HepG2 (cell line): ENCODE measurements around the gene BSN. TPM values are rescaled to one million over a fixed set of nuclear protein-coding genes. Genes with fewer than 3 reads are reported as not detected.

Source experiments
- ATAC-seq: fragments of 200-7000 bp; cut with Tn5 transposase; 3 replicates; pipeline ENCODE4 v1.9.1; 2020; ENCODE audit warnings: mild to moderate bottlenecking, moderate library complexity
- BruUV-seq: library from RNA; stranded (reverse); fragments of 400-500 nt; replicated peaks from 2 replicates; lab custom pipeline; 2021; lab: Mats Ljungman, UMichigan
- CTCF ChIA-PET: fragments of 300-600 bp; formaldehyde crosslinking; extraction: SDS; loops from one replicate; lab custom pipeline; 2021; ENCODE audit warnings: low total read pairs, inconsistent platforms, low intra/inter-chr PET ratio; lab: Yijun Ruan, JAX
- POLR2A ChIA-PET: fragments of 350-600 bp; sonication (Branson Sonifier 250); formaldehyde crosslinking; loops from one replicate; lab custom pipeline; 2020; ENCODE audit warnings: antibody characterized with exemption, inconsistent platforms; lab: Yijun Ruan, JAX
- DNase-seq: peaks from one replicate; pipeline ENCODE4 v3.0.0-alpha.2; 2015; ENCODE audit warnings: low spot score
- FAIRE-seq: peaks from 3 replicates; lab custom pipeline; 2011; peaks lifted over from hg19 to GRCh38; lab: Jason Lieb, UNC
- H2AFZ ChIP-seq: one replicate; pipeline ENCODE4 v1.6.1; 2011; ENCODE audit warnings: low read length, inconsistent platforms
- H3K27ac ChIP-seq: fragments of 300-600 bp; 3 replicates; pipeline ENCODE4 v1.8.0; 2011; ENCODE audit warnings: mixed run types, mild to moderate bottlenecking, mixed read lengths, low read length, inconsistent platforms; ENCODE audit not compliant: insufficient read depth; ENCODE audit errors: extremely low read length
- H3K27me3 ChIP-seq, 2 experiments: fragments of 200-600 bp in 1 of 2; 2 replicates in 1 of 2; 3 replicates in 1 of 2; pipeline versions ENCODE4 v1.6.0 to v1.8.0; 2011; ENCODE audit warnings: low read length in 2 of 2, mild to moderate bottlenecking in 2 of 2, moderate library complexity in 2 of 2, inconsistent platforms in 1 of 2; ENCODE audit not compliant: insufficient read depth in 2 of 2, control insufficient read depth in 1 of 2
- H3K36me3 ChIP-seq, 2 experiments: fragments of 200-600 bp in 1 of 2; replicated peaks in 1 of 2; 2 replicates in 1 of 2; 3 replicates in 1 of 2; pipeline versions ENCODE4 v1.5.1 to v1.8.0; 2011; ENCODE audit warnings: low read length in 2 of 2, inconsistent platforms in 1 of 2; ENCODE audit not compliant: insufficient read depth in 2 of 2, control insufficient read depth in 1 of 2
- H3K4me1 ChIP-seq: 2 replicates; pipeline ENCODE4 v1.5.1; 2012; ENCODE audit warnings: low read length, inconsistent platforms; ENCODE audit not compliant: insufficient read depth
- H3K4me2 ChIP-seq: 2 replicates; pipeline ENCODE4 v1.6.0; 2011; ENCODE audit warnings: low read depth, low read length, inconsistent platforms
- H3K4me3 ChIP-seq, 3 experiments: fragments of 200-600 bp in 1 of 3; sonication (generic), shearing (Covaris generic) in 1 of 3; replicated peaks in 1 of 3; 2 replicates each; pipeline ENCODE4 v1.5.1; 2011 to 2016; ENCODE audit warnings: low read length in 3 of 3, inconsistent platforms in 2 of 3, low read depth in 2 of 3, mild to moderate bottlenecking in 2 of 3, control low read depth in 1 of 3, mixed read lengths in 1 of 3; ENCODE audit not compliant: insufficient read depth in 1 of 3
- H3K79me2 ChIP-seq: one replicate; pipeline ENCODE4 v1.6.1; 2011; ENCODE audit warnings: low read length, inconsistent platforms; ENCODE audit not compliant: insufficient read depth
- H3K9ac ChIP-seq: 2 replicates; pipeline ENCODE4 v1.6.0; 2011; ENCODE audit warnings: mild to moderate bottlenecking, low read depth, low read length, inconsistent platforms; ENCODE audit not compliant: insufficient read depth
- H3K9me3 ChIP-seq: 2 replicates; pipeline ENCODE4 v1.5.1; 2012; ENCODE audit warnings: mild to moderate bottlenecking, low read length
- H4K20me1 ChIP-seq: 2 replicates; pipeline ENCODE4 v1.6.0; 2011; ENCODE audit warnings: inconsistent platforms, mild to moderate bottlenecking, low read length, moderate library complexity; ENCODE audit not compliant: insufficient read depth
- HDAC2 ChIP-seq: sonication (generic); formaldehyde crosslinking; IDR thresholded peaks from 2 replicates; pipeline ENCODE4 v1.4.0; 2020; ENCODE audit warnings: missing genetic modification reagents
- KDM2A ChIP-seq: sonication (generic); formaldehyde crosslinking; IDR thresholded peaks from 2 replicates; pipeline ENCODE4 v1.4.0; 2020; ENCODE audit warnings: low read depth, missing genetic modification reagents, borderline replicate concordance
- MIER3 ChIP-seq: IDR thresholded peaks from 2 replicates; pipeline ENCODE4 v1.6.1; 2016; ENCODE audit warnings: missing compliant biosample characterization, borderline replicate concordance
- MLX ChIP-seq: IDR thresholded peaks from 2 replicates; pipeline ENCODE4 v1.6.1; 2016
- PAXIP1 ChIP-seq: sonication (generic); formaldehyde crosslinking; conservative IDR thresholded peaks from 2 replicates; pipeline ENCODE4 v1.4.0; 2020; ENCODE audit warnings: mild to moderate bottlenecking, missing genetic modification reagents, moderate library complexity
- PBX3 ChIP-seq: sonication (generic); formaldehyde crosslinking; IDR thresholded peaks from 2 replicates; pipeline ENCODE4 v1.8.1; 2023; ENCODE audit warnings: missing genetic modification reagents, inconsistent platforms, borderline replicate concordance
- PRDM10 ChIP-seq: sonication (generic); formaldehyde crosslinking; IDR thresholded peaks from 2 replicates; pipeline ENCODE4 v1.4.0; 2020; ENCODE audit warnings: low read depth, missing genetic modification reagents
- SP2 ChIP-seq: sonication (generic); formaldehyde crosslinking; IDR thresholded peaks from 2 replicates; pipeline ENCODE4 v1.5.1; 2020; ENCODE audit warnings: mild to moderate bottlenecking, missing genetic modification reagents
- YEATS4 ChIP-seq: sonication (generic); formaldehyde crosslinking; IDR thresholded peaks from 2 replicates; pipeline ENCODE4 v1.4.0; 2020; ENCODE audit warnings: missing genetic modification reagents, borderline replicate concordance
- ZNF264 ChIP-seq: sonication (generic); formaldehyde crosslinking; IDR thresholded peaks from 2 replicates; pipeline ENCODE4 v1.4.0; 2020; ENCODE audit warnings: missing genetic modification reagents
- ZNF557 ChIP-seq: sonication (generic); formaldehyde crosslinking; IDR thresholded peaks from 2 replicates; pipeline ENCODE4 v1.4.0; 2020; ENCODE audit warnings: missing genetic modification reagents
- ZNF576 ChIP-seq: sonication (generic); formaldehyde crosslinking; IDR thresholded peaks from 2 replicates; pipeline ENCODE4 v1.4.0; 2020; ENCODE audit warnings: mild to moderate bottlenecking, missing genetic modification reagents
- ZNF776 ChIP-seq: sonication (generic); formaldehyde crosslinking; IDR thresholded peaks from 2 replicates; pipeline ENCODE4 v1.4.0; 2020; ENCODE audit warnings: mild to moderate bottlenecking, missing genetic modification reagents
- WGBS: methylation state at CpG from one replicate; pipeline ENCODE4 v1.1.6; 2017; ENCODE audit warnings: low lambda C conversion rate; 5-methylcytosine and 5-hydroxymethylcytosine counted together
- in situ Hi-C: cut with HindIII; loops from 2 replicates; pipeline ENCODE4 v1.10.0; 2017; ENCODE audit warnings: low pct_unique_long_range_greater_than_20kb; ENCODE audit not compliant: extremely low pct_ligation_motif_present
- intact Hi-C: fragments of 100-400 bp; cut with micrococcal nuclease; formaldehyde crosslinking; loops from one replicate; pipeline ENCODE4 v1.10.0; 2022; ENCODE audit not compliant: unreplicated experiment
- polyA plus RNA-seq, 8 experiments: library from polyadenylated mRNA; depleted of rRNA in 3 of 8; stranded (reverse) in 7 of 8; unstranded in 1 of 8; fragments of >200 nt; fragmentation: Illumina TruSeq in 4 of 8; extraction: Trizol in 4 of 8; gene quantifications; 2 replicates each; pipeline versions ENCODE4 v1.2.1 to v1.2.3, GENCODE V29; 2011 to 2016; ENCODE audit warnings: low read depth in 4 of 8, missing spikeins in 1 of 8, mixed read lengths in 1 of 8; ENCODE audit not compliant: insufficient read depth in 1 of 8
- total RNA-seq, 5 experiments: library from RNA; depleted of rRNA; stranded (reverse); fragments of >200 nt; fragmentation: Illumina TruSeq; extraction: Trizol; gene quantifications; 2 replicates each; pipeline ENCODE4 v1.2.3, GENCODE V29; 2016; ENCODE audit warnings: low read depth in 1 of 5

The BSN gene
- total and polyA plus RNA-seq, 2 of the 13 experiments (the other 11 are each of a cell fraction or from before 2014, with no cell fraction given) = 0.42 to 0.86 TPM

- ATAC-seq = peak; percentile 2
- BruUV-seq = TSS peak; percentile 77
- POLR2A ChIA-PET = interaction anchor here (0.6 to 3.3 kb wide), 8 partner anchors 16 to 333 kb away, joined by 3 to 98 read pairs (median 4); partner anchors contain the start of genes DAG1, MST1 and RNF123
- Histone ChIP-seq H3K4me3 (peak overlapping the region; percentile 67 to 99 (median 80)), H3K9ac (peak overlapping the region; percentile 86), H3K27ac (peak overlapping the region; percentile 85), H2AFZ (no peak overlapping the region), H3K27me3 (no peaks in the 10 kb centered on the region), H4K20me1 (no peaks in the 10 kb centered on the region), H3K79me2 (peaks cover 22% of the 10 kb centered on the region), H3K36me3 (peaks cover 12 to 27% of the 10 kb centered on the region in 2 experiments), H3K4me1 (peaks cover 70% of the 10 kb centered on the region), H3K4me2 (peak overlapping the region; percentile 91), H3K9me3 (no peaks in the 10 kb centered on the region)
- FAIRE-seq = peak; percentile 56
- 35% methylated on average over 3 of the region's 17 CpGs for WGBS
- intact Hi-C loops = loop anchor here (5.0 kb wide), 2 partner anchors 66 to 206 kb away; no protein-coding TSS in a partner anchor
- CTCF ChIA-PET = interaction anchor here (2.7 kb wide), 1 partner anchor 133 kb away, joined by 31 read pairs; no protein-coding TSS in a partner anchor
- DNase-seq = peak; percentile 45
- in situ Hi-C loops = loop anchor here (5.0 to 10.0 kb wide), 2 partner anchors 108 to 136 kb away; no protein-coding TSS in a partner anchor
- TF ChIP-seq ZNF557 (CRISPR knock-in tag) (no peak), PAXIP1 (CRISPR knock-in tag) (no peak), YEATS4 (peak; percentile 51; the same call in 1 of the 2 replicates), ZNF776 (CRISPR knock-in tag) (peak; percentile 18; the same call in 1 of the 2 replicates), PRDM10 (CRISPR knock-in tag) (no peak), MIER3 (CRISPR knock-in tag) (peak; percentile 30; the same call in 1 of the 2 replicates), PBX3 (CRISPR knock-in tag) (no peak), SP2 (no peak), KDM2A (CRISPR knock-in tag) (peak; percentile 49; the same call in 1 of the 2 replicates), MLX (CRISPR knock-in tag) (no peak), ZNF576 (CRISPR knock-in tag) (no peak), ZNF264 (CRISPR knock-in tag) (0 out of 2 replicates have a peak, but pooled peaks have one; percentile 13), HDAC2 (0 out of 2 replicates have a peak, but pooled peaks have one; percentile 16)
Observed at GRCh38 chr3:49673121-49673714, 118.9 kb downstream of the BSN start.
